ENCODE measurements around the gene ZNF3. TPM values are rescaled to one million over a fixed set of nuclear protein-coding genes. Genes with fewer than 3 reads are reported as not detected.
A peak's percentile ranks its signal among the peaks of the same experiment; 100 is the strongest.

Gene ZNF3
- total RNA-seq, 1 donor from 2014 or later: 47.7 TPM

DNA sequence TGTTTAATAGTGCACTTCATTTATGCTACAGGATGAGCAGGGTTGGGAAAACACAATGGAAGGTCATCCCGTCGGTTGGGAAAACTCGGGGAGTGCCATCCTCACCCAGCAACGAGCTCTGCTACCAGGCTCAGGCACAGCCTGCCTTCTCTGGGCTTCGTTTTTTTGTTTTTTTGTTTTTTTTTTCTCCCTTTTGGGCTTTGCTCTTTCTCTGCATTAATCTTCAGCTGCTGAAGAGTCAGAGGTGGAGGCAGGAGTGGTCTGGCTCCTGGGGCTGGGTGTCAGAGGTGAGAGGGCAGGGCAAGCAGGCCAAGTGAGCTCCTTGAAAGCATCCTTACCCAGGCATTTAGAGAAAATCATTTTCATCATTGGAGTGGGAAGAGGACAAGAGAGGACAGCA is 11.5 kb downstream of the ZNF3 start:
- Mint-ChIP-seq H3K36me3 (ENCODE audit: low read depth, unreplicated experiment) (peaks cover 59% of the 10 kb centered on the region), H3K27ac (ENCODE audit: unreplicated experiment) (no peak overlapping the region), H3K4me1 (ENCODE audit: unreplicated experiment) (no peaks in the 10 kb centered on the region), H3K9me3 (ENCODE audit: unreplicated experiment) (peaks cover 23% of the 10 kb centered on the region), H3K4me3 (ENCODE audit: unreplicated experiment) (peak overlapping the region; percentile 83), H3K27me3 (ENCODE audit: unreplicated experiment) (peaks cover 13% of the 10 kb centered on the region)
- TF ChIP-seq, protein P1, sequence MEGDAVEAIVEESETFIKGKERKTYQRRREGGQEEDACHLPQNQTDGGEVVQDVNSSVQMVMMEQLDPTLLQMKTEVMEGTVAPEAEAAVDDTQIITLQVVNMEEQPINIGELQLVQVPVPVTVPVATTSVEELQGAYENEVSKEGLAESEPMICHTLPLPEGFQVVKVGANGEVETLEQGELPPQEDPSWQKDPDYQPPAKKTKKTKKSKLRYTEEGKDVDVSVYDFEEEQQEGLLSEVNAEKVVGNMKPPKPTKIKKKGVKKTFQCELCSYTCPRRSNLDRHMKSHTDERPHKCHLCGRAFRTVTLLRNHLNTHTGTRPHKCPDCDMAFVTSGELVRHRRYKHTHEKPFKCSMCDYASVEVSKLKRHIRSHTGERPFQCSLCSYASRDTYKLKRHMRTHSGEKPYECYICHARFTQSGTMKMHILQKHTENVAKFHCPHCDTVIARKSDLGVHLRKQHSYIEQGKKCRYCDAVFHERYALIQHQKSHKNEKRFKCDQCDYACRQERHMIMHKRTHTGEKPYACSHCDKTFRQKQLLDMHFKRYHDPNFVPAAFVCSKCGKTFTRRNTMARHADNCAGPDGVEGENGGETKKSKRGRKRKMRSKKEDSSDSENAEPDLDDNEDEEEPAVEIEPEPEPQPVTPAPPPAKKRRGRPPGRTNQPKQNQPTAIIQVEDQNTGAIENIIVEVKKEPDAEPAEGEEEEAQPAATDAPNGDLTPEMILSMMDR (IDR thresholded peaks at IDR 0.05; ENCODE audit: unreplicated experiment): no peak
- no peak for DNase-seq (ENCODE audit: low spot score)

DNA sequence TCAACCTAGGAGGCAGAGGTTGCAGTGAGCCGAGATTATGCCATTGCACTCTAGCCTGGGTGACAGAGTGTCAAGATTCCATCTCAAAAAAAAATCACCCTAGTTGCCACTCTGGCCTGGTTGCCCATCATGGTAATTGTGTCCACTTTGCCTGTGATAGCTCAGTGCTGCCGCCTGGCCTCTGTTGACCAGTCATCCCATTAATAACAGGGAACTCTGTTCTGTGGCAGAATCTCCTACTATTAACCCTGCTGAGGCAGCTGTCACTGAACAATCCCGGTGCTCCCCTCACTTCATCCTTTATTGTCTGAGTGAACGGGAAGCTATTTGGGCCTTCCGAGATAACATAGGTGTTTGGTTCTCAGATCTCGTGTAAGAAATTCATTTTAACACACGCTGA is 14.6 kb downstream of the ZNF3 start:
- TF ChIP-seq, protein P1 (IDR thresholded peaks at IDR 0.05; ENCODE audit: unreplicated experiment): no peak
- Mint-ChIP-seq H3K4me3 (ENCODE audit: unreplicated experiment) (no peak overlapping the region), H3K36me3 (ENCODE audit: low read depth, unreplicated experiment) (peaks cover 46% of the 10 kb centered on the region), H3K4me1 (ENCODE audit: unreplicated experiment) (no peaks in the 10 kb centered on the region), H3K27ac (ENCODE audit: unreplicated experiment) (no peak overlapping the region), H3K9me3 (ENCODE audit: unreplicated experiment) (peaks cover 16% of the 10 kb centered on the region), H3K27me3 (ENCODE audit: unreplicated experiment) (peaks cover 9% of the 10 kb centered on the region)
- no peak for DNase-seq (ENCODE audit: low spot score)

DNA sequence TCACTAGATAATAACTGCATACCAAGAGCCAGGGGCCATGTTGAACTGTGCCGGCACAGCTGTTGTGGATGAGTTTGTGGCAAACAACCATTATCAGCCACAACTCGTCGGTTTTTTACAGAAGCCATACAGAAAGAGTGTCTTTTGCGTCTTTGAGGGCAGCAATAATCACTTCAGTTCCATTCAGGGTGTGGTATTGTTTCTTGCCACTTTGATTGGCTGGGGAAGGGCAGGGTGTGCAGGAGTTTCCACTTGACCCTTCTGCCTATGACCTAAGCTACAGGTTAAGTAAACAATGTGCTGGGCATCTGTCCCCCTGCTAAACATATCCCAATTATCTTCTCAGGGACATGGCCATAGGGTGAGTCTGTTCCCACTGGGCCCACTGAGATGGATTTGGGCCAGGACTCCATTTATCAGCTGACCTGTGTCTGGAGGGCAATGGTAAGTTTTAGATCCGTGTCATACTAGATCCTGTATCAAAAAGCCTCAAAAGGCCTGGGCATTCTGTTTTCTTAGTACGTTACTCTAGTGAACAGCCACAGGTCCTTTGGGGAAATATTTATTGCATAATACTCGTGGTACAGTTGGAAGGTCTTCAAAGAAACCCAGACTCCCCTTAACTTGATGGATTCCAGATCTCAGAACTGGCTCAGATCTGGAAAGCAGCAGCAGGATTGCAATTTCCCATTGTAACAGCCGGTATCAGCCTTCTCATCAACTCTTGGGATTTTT is 15.9 kb downstream of the ZNF3 start:
- H3K36me3 Mint-ChIP-seq (ENCODE audit: low read depth, unreplicated experiment): peaks cover 41% of the 10 kb centered on the region
- H3K27ac Mint-ChIP-seq (ENCODE audit: unreplicated experiment): peak overlapping the region; percentile 52

DNA sequence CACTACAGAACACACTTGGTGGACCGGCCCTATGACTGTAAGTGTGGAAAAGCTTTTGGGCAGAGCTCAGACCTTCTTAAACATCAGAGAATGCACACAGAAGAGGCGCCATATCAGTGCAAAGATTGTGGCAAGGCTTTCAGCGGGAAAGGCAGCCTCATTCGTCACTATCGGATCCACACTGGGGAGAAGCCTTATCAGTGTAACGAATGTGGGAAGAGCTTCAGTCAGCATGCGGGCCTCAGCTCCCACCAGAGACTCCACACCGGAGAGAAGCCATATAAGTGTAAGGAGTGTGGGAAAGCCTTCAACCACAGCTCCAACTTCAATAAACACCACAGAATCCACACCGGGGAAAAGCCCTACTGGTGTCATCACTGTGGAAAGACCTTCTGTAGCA is 17.4 kb downstream of the ZNF3 start:
- no peaks in the 10 kb centered on the region for H3K9me3 Mint-ChIP-seq (ENCODE audit: unreplicated experiment)
- TF ChIP-seq, protein P1 (IDR thresholded peaks at IDR 0.05; ENCODE audit: unreplicated experiment): no peak
- H3K36me3 Mint-ChIP-seq (ENCODE audit: low read depth, unreplicated experiment): peaks cover 35% of the 10 kb centered on the region
- no peak for DNase-seq (ENCODE audit: low spot score)
- H3K27me3 Mint-ChIP-seq (ENCODE audit: unreplicated experiment): peaks cover 3% of the 10 kb centered on the region
- H3K4me1 Mint-ChIP-seq (ENCODE audit: unreplicated experiment): no peaks in the 10 kb centered on the region
- peak overlapping the region; percentile 42 for H3K4me3 Mint-ChIP-seq (ENCODE audit: unreplicated experiment)
- H3K27ac Mint-ChIP-seq (ENCODE audit: unreplicated experiment): no peak overlapping the region

More for the DNA sequence above, 15.9 kb downstream of the ZNF3 start:
- no peak for DNase-seq (ENCODE audit: low spot score)
- no peaks in the 10 kb centered on the region for H3K4me1 Mint-ChIP-seq (ENCODE audit: unreplicated experiment)
- H3K27me3 Mint-ChIP-seq (ENCODE audit: unreplicated experiment): peaks cover 8% of the 10 kb centered on the region
- no peak overlapping the region for H3K4me3 Mint-ChIP-seq (ENCODE audit: unreplicated experiment)
- peaks cover 3% of the 10 kb centered on the region for H3K9me3 Mint-ChIP-seq (ENCODE audit: unreplicated experiment)
- TF ChIP-seq, protein P1 (IDR thresholded peaks at IDR 0.05; ENCODE audit: unreplicated experiment): no peak

DNA sequence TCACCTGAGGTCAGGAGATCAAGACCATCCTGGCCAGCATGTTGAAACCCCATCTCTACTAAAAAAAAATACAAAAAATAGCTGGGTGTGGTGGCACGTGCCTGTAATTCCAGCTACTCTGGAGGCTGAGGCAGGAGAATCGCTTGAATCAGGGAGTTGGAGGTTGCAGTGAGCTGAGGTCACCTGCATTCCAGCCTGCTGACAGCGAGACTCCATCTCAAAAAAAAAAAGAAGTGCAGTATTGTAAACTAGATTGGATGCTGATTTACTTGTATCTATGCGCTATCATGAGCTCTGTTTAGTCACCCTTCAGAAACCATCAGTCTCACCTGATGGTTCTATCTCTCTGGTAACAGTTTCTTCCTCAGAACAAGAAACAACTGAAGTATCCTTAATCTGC is 18.1 kb downstream of the ZNF3 start:
- Mint-ChIP-seq H3K9me3 (ENCODE audit: unreplicated experiment) (no peaks in the 10 kb centered on the region), H3K4me3 (ENCODE audit: unreplicated experiment) (peak overlapping the region; percentile 42), H3K4me1 (ENCODE audit: unreplicated experiment) (no peaks in the 10 kb centered on the region), H3K36me3 (ENCODE audit: low read depth, unreplicated experiment) (peaks cover 42% of the 10 kb centered on the region), H3K27ac (ENCODE audit: unreplicated experiment) (no peak overlapping the region), H3K27me3 (ENCODE audit: unreplicated experiment) (peaks cover 3% of the 10 kb centered on the region)
- no peak for DNase-seq (ENCODE audit: low spot score)
- TF ChIP-seq, protein P1 (IDR thresholded peaks at IDR 0.05; ENCODE audit: unreplicated experiment): no peak
